BJ (cell line): ENCODE data around the gene C1orf52. TPM values are rescaled to one million over a fixed set of nuclear protein-coding genes. Genes with fewer than 3 reads are reported as not detected.

Experiments
- CTCF ChIA-PET: fragments of 350-600 bp; formaldehyde crosslinking; extraction: SDS; loops from one replicate; lab custom pipeline; 2021; ENCODE audit warnings: antibody characterized with exemption, inconsistent platforms; lab: Yijun Ruan, JAX
- POLR2A ChIA-PET: fragments of 300-600 bp; sonication (Branson Sonifier 250); formaldehyde crosslinking; extraction: SDS; loops from one replicate; lab custom pipeline; 2021; ENCODE audit warnings: antibody characterized with exemption; lab: Charles Lee
- DNase-seq: peaks from one replicate; pipeline ENCODE4 v3.0.0-alpha.2; 2011; ENCODE audit warnings: low read depth
- H3K27me3 ChIP-seq: 2 replicates; pipeline ENCODE4 v1.6.0; 2011; ENCODE audit warnings: low read length; ENCODE audit not compliant: control insufficient read depth, insufficient read depth
- H3K36me3 ChIP-seq: 2 replicates; pipeline ENCODE4 v1.5.1; 2011; ENCODE audit warnings: low read length; ENCODE audit not compliant: control insufficient read depth, insufficient read depth
- H3K4me3 ChIP-seq: 2 replicates; pipeline ENCODE4 v1.5.1; 2011; ENCODE audit warnings: low read depth, mild to moderate bottlenecking, control low read depth, low read length
- polyA plus RNA-seq: library from polyadenylated mRNA; depleted of rRNA; stranded (reverse); fragments of >200 nt; gene quantifications from 2 replicates; pipeline ENCODE4 v1.2.3, GENCODE V29; 2011
- TF ChIP-seq, protein P1 (sequence below): IDR thresholded peaks from 2 replicates; pipeline ENCODE4 v1.5.1; 2011; ENCODE audit warnings: low read depth, mild to moderate bottlenecking, control low read depth, inconsistent platforms, low read length, moderate library complexity; ENCODE audit not compliant: insufficient read depth

C1orf52 gene
- polyA plus RNA-seq, 1 experiment = 29.6 TPM

DNA sequence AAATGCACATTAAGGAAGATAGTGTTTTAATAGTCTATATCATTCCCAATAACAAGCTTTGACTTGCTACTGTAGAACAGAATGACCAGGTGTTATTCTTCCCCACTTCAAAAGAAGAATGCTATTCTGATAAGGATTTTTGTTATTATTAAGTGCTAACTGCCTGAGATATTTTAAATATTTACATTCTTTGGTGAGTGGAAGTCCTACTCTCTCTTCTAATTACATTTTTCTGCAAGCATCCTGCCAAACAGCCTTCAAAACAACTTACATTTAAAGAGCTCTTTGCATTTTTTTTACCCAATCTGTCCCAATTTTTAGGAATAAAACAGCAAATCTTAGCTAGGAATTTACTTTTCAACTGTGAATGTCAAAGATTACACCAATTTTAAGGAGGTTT is 35.2 kb downstream of the C1orf52 start:
- TF ChIP-seq, protein P1, sequence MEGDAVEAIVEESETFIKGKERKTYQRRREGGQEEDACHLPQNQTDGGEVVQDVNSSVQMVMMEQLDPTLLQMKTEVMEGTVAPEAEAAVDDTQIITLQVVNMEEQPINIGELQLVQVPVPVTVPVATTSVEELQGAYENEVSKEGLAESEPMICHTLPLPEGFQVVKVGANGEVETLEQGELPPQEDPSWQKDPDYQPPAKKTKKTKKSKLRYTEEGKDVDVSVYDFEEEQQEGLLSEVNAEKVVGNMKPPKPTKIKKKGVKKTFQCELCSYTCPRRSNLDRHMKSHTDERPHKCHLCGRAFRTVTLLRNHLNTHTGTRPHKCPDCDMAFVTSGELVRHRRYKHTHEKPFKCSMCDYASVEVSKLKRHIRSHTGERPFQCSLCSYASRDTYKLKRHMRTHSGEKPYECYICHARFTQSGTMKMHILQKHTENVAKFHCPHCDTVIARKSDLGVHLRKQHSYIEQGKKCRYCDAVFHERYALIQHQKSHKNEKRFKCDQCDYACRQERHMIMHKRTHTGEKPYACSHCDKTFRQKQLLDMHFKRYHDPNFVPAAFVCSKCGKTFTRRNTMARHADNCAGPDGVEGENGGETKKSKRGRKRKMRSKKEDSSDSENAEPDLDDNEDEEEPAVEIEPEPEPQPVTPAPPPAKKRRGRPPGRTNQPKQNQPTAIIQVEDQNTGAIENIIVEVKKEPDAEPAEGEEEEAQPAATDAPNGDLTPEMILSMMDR = no peak
- ChIA-PET POLR2A (no interaction called here), CTCF (interaction anchor here (0.6 to 1.6 kb wide), 6 partner anchors 10 to 115 kb away, joined by 3 to 4 read pairs (median 3); no protein-coding TSS in a partner anchor)
- H3K36me3 ChIP-seq = no peaks in the 10 kb centered on the region
- no peak overlapping the region for H3K4me3 ChIP-seq
- H3K27me3 ChIP-seq = no peaks in the 10 kb centered on the region
- no peak for DNase-seq

DNA sequence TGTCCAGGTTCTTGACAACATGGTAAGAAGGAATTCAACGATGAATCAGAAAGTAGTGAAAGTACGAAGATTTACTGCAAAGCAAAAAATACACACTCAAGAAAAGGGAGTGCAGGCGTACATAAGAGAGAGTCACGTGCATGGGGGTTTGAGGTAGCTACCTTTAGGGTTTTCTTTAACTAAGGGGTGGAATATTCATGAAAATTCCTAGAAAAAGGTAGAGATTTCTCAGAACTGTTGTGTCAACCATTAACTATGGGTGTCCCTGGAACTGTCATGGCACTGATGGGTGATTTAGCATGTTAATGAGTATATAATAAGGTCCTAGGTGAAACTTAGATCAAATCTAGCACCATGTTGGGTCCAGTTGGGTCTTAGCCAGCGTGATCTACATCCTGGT is 36.1 kb downstream of the C1orf52 start:
- Histone ChIP-seq H3K4me3 (no peak overlapping the region), H3K27me3 (no peaks in the 10 kb centered on the region), H3K36me3 (no peaks in the 10 kb centered on the region)
- ChIA-PET CTCF (interaction anchor here (1.1 to 1.6 kb wide), 2 partner anchors 36 to 114 kb away, joined by 4 read pairs; partner anchors contain the start of gene C1orf52), POLR2A (no interaction called here)
- TF ChIP-seq, protein P1 = no peak
- no peak for DNase-seq

DNA sequence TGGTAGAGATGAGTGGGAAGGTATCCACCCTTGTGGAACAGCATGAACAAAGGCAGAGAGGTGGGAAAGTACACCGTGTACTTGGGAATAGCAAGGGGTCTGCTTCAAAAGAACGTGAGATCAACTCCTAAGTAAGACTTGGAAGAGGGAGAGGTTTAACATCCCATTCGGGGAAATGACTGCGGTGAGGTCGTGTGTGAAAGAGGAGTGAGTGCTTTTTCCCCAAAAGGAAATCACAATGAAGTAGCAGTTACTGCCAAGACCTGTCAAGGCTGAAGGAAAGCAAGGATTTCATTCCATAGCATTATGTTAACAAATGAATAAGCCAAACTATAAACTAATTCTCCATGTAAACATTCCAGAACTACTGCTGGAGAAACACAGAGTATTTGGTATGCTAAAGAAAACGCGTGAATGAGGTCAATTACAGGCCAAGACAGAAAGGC is 38.7 kb downstream of the C1orf52 start:
- H3K27me3 ChIP-seq = no peaks in the 10 kb centered on the region
- H3K4me3 ChIP-seq = no peak overlapping the region
- no peak for DNase-seq
- H3K36me3 ChIP-seq = no peaks in the 10 kb centered on the region
- TF ChIP-seq, protein P1 = no peak
- ChIA-PET POLR2A (no interaction called here), CTCF (interaction anchor here (1.2 kb wide), 1 partner anchor 39 kb away, joined by 5 read pairs; no protein-coding TSS in a partner anchor)

DNA sequence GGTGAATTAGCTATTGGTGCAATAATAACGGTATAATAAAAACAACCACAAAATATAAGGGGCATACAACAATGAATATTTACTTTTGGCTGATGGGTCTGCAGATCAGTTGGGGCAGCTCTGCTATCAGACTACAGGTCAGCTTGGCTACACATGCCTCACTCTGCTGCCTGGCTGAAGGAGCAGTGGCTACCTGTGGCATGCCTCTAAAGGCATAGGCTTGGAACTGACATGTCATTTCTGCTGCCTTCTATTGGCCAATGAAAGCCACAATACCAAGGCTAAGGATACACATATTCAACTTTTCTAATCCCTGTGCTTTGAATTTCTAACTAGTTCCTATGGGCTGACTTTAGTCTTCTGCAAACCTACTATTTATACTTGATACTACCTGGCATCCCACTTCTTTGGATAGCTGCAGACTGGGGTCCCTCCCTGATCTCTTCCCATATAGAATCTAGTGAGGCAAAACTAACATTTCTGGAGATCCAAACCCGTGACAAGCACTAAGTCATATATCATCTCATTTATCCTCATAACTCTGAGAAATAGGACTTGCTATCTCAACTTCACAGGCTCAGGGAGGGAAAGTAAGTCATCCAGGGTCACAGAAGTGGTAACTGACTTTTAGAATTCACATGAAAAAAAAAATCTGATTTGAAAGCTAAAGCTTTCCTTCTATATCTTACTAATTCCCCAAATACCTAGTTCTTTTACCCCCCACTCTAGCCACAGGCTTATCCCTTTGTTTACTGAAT is 39.4 kb downstream of the C1orf52 start:
- H3K4me3 ChIP-seq = no peak overlapping the region
- DNase-seq = no peak
- POLR2A ChIA-PET = interaction anchor here (0.5 kb wide), 1 partner anchor 487 kb away, joined by 10 read pairs; no protein-coding TSS in a partner anchor

DNA sequence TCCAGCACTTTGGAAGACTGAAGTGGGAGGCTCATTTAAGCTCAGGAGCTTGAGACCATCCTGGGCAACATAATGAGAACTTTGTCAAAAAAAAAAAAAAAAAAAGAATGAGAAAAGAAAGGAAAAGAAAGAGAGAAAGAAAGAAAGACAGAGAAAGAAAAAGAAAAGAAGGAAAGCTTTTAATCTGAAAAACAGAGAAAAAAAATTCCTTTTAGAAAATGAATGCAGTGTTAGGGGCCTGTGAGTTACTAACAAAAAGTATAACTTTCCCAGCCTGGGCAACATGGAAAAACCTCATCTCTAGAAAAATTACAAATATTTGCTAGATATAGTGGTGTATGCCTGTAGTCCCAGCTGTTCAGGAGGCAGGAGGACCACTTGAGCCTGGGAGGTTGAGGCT is 42.8 kb downstream of the C1orf52 start:
- Histone ChIP-seq H3K4me3 (no peak overlapping the region), H3K36me3 (no peaks in the 10 kb centered on the region), H3K27me3 (no peaks in the 10 kb centered on the region)
- DNase-seq = no peak
- ChIA-PET CTCF (interaction anchor here (1.1 kb wide), 1 partner anchor 83 kb away, joined by 3 read pairs; no protein-coding TSS in a partner anchor), POLR2A (no interaction called here)
- TF ChIP-seq, protein P1 = no peak

More for the DNA sequence above, 39.4 kb downstream of the C1orf52 start:
- H3K27me3 ChIP-seq = no peaks in the 10 kb centered on the region
- CTCF ChIA-PET = interaction anchor here (1.2 kb wide), 1 partner anchor 40 kb away, joined by 5 read pairs; no protein-coding TSS in a partner anchor
- TF ChIP-seq, protein P1 = no peak
- H3K36me3 ChIP-seq = no peaks in the 10 kb centered on the region
